ENCODE data around the gene CEACAM6.
"Not testable (repeated sequence)": the region's sequence is repeated elsewhere in the genome, so short reads cannot be mapped to it uniquely, and the experiment has no call there.

CEACAM6 gene

GRCh38 chr19:41785653-41786052 lies 30.3 kb downstream of the CEACAM6 start:
- peak; percentile 25 for DNase-seq (ENCODE audit: low read depth)
- H3K4me3 ChIP-seq (ENCODE audit: low read length) = no peak overlapping the region
- TF ChIP-seq, protein P1, sequence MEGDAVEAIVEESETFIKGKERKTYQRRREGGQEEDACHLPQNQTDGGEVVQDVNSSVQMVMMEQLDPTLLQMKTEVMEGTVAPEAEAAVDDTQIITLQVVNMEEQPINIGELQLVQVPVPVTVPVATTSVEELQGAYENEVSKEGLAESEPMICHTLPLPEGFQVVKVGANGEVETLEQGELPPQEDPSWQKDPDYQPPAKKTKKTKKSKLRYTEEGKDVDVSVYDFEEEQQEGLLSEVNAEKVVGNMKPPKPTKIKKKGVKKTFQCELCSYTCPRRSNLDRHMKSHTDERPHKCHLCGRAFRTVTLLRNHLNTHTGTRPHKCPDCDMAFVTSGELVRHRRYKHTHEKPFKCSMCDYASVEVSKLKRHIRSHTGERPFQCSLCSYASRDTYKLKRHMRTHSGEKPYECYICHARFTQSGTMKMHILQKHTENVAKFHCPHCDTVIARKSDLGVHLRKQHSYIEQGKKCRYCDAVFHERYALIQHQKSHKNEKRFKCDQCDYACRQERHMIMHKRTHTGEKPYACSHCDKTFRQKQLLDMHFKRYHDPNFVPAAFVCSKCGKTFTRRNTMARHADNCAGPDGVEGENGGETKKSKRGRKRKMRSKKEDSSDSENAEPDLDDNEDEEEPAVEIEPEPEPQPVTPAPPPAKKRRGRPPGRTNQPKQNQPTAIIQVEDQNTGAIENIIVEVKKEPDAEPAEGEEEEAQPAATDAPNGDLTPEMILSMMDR (conservative IDR thresholded peaks at IDR 0.05; ENCODE audit: low read depth, low read length) = peak; percentile 86

- no peak overlapping the region for H3K4me3 ChIP-seq (ENCODE audit: low read length)
- DNase-seq (ENCODE audit: low read depth) = no peak
- TF ChIP-seq, protein P1 (conservative IDR thresholded peaks at IDR 0.05; ENCODE audit: low read depth, low read length) = no peak
Measured at GRCh38 chr19:41787055-41787454, 31.7 kb downstream of the CEACAM6 start.

DNA sequence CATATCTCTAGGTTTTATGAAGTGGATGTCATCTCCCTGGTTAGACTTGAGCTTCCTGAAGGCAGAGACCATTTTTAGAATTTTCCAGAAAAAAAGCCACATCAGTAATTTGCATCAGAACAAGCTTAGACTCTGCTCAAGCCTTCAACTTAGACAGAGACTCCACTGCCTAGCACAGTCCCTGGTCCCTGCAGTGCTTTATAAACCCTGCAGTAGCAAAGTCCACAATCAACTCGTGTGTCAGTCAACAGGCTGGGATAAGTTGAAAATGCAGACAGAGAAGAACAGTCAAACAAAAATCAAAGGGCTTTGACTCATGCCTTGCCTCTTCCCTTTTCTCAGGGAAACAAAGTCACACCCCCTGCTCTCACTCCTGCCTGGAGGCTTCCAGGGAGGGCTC lies 33.2 kb downstream of the CEACAM6 start:
- DNase-seq (ENCODE audit: low read depth) = not testable (repeated sequence)

GRCh38 chr19:41789053-41789452 lies 33.7 kb downstream of the CEACAM6 start:
- DNase-seq (ENCODE audit: low read depth); H3K4me3 ChIP-seq (ENCODE audit: low read length): not testable (repeated sequence)

More for the DNA sequence above, 33.2 kb downstream of the CEACAM6 start:
- H3K4me3 ChIP-seq (ENCODE audit: low read length) = not testable (repeated sequence)

- TF ChIP-seq, protein P1 (conservative IDR thresholded peaks at IDR 0.05; ENCODE audit: low read depth, low read length) = peak; percentile 84
- no peak for DNase-seq (ENCODE audit: low read depth)
- no peak overlapping the region for H3K4me3 ChIP-seq (ENCODE audit: low read length)
Measured at GRCh38 chr19:41792513-41793413, 37.4 kb downstream of the CEACAM6 start.

GRCh38 chr19:41793414-41793727 lies 38.0 kb downstream of the CEACAM6 start:
- TF ChIP-seq, protein P1 (conservative IDR thresholded peaks at IDR 0.05; ENCODE audit: low read depth, low read length) = no peak
- H3K4me3 ChIP-seq (ENCODE audit: low read length) = no peak overlapping the region
- DNase-seq (ENCODE audit: low read depth) = no peak

DNA sequence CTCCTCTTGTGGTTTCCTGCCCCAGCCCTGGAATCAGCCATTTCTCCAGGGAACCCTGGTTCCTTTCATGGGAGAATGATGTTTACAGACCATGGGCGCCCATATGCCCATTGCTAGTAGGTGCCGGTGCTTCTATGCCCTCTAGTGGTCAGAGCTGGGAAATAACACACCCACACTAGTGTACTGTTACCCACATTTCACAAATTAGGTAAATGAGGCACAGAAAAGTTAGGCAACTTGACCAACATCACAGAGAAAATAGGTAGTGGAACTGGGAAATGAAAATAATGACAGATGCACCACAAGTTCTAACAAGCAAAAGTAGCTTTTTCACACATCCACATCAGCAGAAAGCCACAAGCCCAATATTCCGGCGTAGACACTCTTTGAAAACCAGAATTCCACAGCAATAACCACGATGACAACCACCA lies 39.7 kb downstream of the CEACAM6 start:
- DNase-seq (ENCODE audit: low read depth) = no peak
- H3K4me3 ChIP-seq (ENCODE audit: low read length) = no peak overlapping the region
- TF ChIP-seq, protein P1 (conservative IDR thresholded peaks at IDR 0.05; ENCODE audit: low read depth, low read length) = peak; percentile 84

- no peak within 1 kb of the TSS for H3K4me3 ChIP-seq (ENCODE audit: low read length)
- TF ChIP-seq, protein P1 (conservative IDR thresholded peaks at IDR 0.05; ENCODE audit: low read depth, low read length) = no peak
- DNase-seq (ENCODE audit: low read depth) = no peak
Measured at GRCh38 chr19:41796362-41796761, 41.0 kb downstream of the CEACAM6 start, which contains the start of gene CEACAM3. CEACAM3 (plus strand) TSS chr19:41796587; CDS start chr19:41796678, 91 bp downstream.

Measured in retinal pigment epithelial cell (primary cell).